Measurements from ENCODE around the gene FADS3.

DNA sequence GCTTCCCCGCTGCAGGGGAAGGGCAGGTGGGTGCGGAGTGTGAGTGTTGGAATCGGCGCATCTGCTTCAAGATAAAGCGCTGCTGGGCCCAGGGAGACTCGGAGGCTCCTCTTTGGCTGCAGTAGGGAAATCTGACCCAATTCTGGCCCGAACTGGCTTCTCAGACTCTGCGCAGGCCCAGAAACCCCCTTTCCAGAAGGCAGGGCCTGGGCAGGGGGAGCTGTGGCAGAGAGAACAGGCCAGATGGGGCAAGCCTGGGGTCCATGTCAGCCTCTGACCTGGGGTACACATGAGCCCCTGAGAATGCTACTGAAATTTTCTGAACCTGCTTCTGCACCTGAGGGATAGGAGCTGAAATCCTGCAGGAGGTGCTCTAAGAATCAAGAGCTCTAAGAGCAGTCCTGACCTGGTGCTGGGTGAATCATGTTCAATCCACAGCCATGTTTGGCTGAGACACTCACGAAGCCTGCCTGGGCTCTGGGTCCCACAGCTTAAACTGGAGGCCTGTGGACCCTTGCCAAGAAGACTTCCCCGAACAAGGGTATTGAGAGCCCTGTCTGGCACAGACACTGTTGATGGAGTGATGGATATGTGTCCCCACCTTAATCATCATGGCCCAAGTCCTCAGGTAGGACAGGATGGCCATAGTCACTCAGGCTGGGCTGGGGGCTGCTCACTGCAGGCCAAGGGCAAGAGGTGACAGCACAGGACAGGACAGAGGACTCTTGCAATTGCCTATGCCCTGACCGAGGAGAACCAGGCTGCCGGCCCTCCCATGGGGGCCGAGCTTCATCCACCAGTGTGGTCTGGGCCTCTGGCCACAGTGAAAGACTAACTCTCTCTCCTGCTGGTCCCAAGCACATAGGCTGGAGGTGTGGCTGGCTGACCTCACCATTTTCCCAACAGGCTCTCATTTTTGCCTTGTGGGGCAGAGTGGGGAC, 19.1 kb upstream of the FADS3 start:
- TF ChIP-seq, protein P1, sequence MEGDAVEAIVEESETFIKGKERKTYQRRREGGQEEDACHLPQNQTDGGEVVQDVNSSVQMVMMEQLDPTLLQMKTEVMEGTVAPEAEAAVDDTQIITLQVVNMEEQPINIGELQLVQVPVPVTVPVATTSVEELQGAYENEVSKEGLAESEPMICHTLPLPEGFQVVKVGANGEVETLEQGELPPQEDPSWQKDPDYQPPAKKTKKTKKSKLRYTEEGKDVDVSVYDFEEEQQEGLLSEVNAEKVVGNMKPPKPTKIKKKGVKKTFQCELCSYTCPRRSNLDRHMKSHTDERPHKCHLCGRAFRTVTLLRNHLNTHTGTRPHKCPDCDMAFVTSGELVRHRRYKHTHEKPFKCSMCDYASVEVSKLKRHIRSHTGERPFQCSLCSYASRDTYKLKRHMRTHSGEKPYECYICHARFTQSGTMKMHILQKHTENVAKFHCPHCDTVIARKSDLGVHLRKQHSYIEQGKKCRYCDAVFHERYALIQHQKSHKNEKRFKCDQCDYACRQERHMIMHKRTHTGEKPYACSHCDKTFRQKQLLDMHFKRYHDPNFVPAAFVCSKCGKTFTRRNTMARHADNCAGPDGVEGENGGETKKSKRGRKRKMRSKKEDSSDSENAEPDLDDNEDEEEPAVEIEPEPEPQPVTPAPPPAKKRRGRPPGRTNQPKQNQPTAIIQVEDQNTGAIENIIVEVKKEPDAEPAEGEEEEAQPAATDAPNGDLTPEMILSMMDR (conservative IDR thresholded peaks at IDR 0.05; ENCODE audit: low read depth, low read length), result no peak
- TF ChIP-seq CHD1 (IDR thresholded peaks at IDR 0.05; ENCODE audit: low read depth, low read length), result no peak
- TF ChIP-seq MXI1 (IDR thresholded peaks at IDR 0.05; ENCODE audit: borderline replicate concordance, low read depth, low read length), result no peak
- TF ChIP-seq POLR2A (IDR thresholded peaks at IDR 0.05; ENCODE audit: low read depth, low read length), result no peak
